SK-N-MC (cell line): ENCODE results near the gene DPYSL4.

Experiments
- DNase-seq: peaks from one replicate; pipeline ENCODE4 v3.0.0-alpha.2; 2011; ENCODE audit warnings: low read depth, low spot score
- H3K27ac ChIP-seq: fragments of 200-600 bp; sonication (generic); 2 replicates; pipeline ENCODE4 v1.5.1; 2016; ENCODE audit warnings: mixed run types
- H3K36me3 ChIP-seq: fragments of 200-600 bp; sonication (generic); 2 replicates; pipeline ENCODE4 v1.6.1; 2017; ENCODE audit warnings: antibody characterized with exemption, low read length, mixed read lengths; ENCODE audit not compliant: insufficient read depth
- H3K4me3 ChIP-seq: fragments of 200-600 bp; sonication (generic); 2 replicates; pipeline ENCODE4 v1.5.1; 2016
- H3K9ac ChIP-seq: fragments of 200-600 bp; sonication (generic); 2 replicates; pipeline ENCODE4 v1.8.0; 2017; ENCODE audit warnings: mixed run types, mixed read lengths; ENCODE audit not compliant: insufficient read length
- H3K9me3 ChIP-seq: fragments of 200-600 bp; sonication (generic); 2 replicates; pipeline ENCODE4 v1.6.1; 2017; ENCODE audit warnings: low read depth, mild to moderate bottlenecking, antibody characterized with exemption, low read length, moderate library complexity, mixed read lengths
- EZH2 ChIP-seq: fragments of 200-600 bp; sonication (generic); IDR thresholded peaks from one replicate; pipeline ENCODE4 v1.6.1; 2017; ENCODE audit warnings: antibody characterized with exemption
- FOXP2 ChIP-seq: optimal IDR thresholded peaks from 2 replicates; pipeline ENCODE3; 2011; ENCODE audit warnings: mild to moderate bottlenecking, moderate library complexity; ENCODE audit not compliant: insufficient read depth; ENCODE audit errors: extremely low read length, control extremely low read depth
- POLR2AphosphoS5 ChIP-seq: IDR thresholded peaks from 2 replicates; pipeline ENCODE4 v1.6.1; 2012; ENCODE audit warnings: mild to moderate bottlenecking, low read depth, low read length, borderline replicate concordance

Gene DPYSL4

DNA sequence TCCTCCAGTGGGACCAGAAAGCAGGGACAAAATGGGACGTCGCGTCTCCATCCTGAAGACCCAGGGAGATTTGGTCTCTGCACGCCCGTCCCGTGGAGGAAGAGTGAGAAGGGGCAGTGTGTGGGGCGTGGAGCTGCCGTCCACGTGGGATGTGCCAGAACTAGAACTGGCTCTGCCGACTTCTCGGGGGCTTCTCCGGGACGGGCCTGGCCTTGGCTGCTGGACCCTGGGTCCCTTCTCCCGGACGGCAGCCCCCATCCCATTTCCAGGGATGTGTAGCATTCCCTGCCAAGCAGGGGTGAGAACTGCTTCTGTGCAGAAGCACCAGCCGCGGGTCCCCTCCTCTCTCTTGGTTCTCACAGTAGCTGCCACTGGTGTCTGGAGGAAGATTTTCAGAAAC lies 18.8 kb upstream of the DPYSL4 start:
- no peak overlapping the region for H3K4me3 ChIP-seq
- no peak for DNase-seq
- no peaks in the 10 kb centered on the region for H3K9me3 ChIP-seq
- H3K27ac ChIP-seq, result no peak overlapping the region
- H3K36me3 ChIP-seq, result no peaks in the 10 kb centered on the region
- no peak for TF ChIP-seq EZH2
- TF ChIP-seq FOXP2, result no peak
- TF ChIP-seq POLR2AphosphoS5, result no peak
- no peak overlapping the region for H3K9ac ChIP-seq

DNA sequence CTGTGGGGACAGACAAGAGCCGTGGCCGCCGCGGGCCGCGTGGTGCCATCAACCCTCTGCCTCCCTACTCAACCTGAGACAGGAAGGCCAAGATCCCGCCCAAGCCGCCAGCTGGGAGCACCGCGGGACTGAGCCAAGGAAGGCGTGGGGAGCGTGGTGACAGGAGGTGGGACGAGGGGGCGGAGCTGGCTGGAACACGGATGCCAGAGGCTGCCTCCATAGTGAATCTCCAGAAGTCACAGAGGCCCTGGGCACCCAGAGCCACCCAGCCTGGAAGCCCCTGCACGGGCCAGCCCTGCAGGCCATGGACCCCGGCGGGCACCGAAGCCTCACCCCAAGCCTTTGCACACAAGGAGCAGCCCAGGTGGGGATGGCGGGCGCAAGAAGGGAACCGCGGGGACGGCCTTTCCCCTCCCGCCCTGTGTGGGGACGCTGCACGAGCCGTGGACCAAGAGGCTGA lies 18.1 kb upstream of the DPYSL4 start:
- no peak for TF ChIP-seq POLR2AphosphoS5
- TF ChIP-seq EZH2, result no peak
- no peak for TF ChIP-seq FOXP2
- Histone ChIP-seq H3K9me3 (no peaks in the 10 kb centered on the region), H3K9ac (no peak overlapping the region), H3K4me3 (no peak overlapping the region), H3K36me3 (no peaks in the 10 kb centered on the region), H3K27ac (no peak overlapping the region)
- no peak for DNase-seq

DNA sequence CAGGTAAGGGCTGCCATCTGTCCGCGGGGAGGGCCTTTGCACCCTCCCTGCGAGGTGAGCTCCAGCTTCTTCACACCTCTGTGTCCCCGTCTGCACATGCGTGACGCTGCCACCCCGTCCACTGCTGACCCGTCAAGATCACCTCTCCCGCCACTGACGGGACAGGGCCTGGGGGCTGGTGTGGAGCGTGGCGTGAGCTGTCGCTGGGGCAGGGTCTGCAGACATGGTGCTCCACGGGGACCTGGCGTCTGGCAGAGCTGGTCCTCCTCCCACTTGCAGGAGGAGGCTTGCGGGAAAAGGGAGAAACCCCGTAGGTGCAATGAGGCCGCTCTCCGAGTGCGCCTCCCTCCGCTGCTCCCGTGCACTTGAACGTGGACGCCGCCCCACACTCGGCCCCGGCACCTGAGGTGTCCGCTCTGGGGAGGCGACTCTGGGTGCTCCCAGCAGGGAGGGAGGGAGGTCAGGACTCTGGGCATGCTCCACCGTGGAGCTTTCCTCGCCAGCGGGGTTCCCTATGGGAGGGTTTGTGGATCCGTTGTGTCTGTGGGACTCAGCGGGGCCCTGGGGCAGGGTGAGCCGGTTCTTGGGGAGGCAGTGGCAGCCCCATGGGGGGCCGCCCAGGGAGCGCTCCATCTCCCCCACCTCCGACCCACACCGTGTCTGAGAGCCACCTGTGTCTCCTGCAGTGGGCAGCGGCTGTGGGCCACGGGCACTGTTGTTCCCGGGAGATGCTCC lies 17.6 kb upstream of the DPYSL4 start:
- DNase-seq, result no peak
- no peaks in the 10 kb centered on the region for H3K9me3 ChIP-seq
- TF ChIP-seq FOXP2, result no peak
- no peak for TF ChIP-seq POLR2AphosphoS5
- TF ChIP-seq EZH2, result no peak
- no peak overlapping the region for H3K9ac ChIP-seq
- no peaks in the 10 kb centered on the region for H3K36me3 ChIP-seq
- H3K4me3 ChIP-seq, result no peak overlapping the region
- H3K27ac ChIP-seq, result no peak overlapping the region

DNA sequence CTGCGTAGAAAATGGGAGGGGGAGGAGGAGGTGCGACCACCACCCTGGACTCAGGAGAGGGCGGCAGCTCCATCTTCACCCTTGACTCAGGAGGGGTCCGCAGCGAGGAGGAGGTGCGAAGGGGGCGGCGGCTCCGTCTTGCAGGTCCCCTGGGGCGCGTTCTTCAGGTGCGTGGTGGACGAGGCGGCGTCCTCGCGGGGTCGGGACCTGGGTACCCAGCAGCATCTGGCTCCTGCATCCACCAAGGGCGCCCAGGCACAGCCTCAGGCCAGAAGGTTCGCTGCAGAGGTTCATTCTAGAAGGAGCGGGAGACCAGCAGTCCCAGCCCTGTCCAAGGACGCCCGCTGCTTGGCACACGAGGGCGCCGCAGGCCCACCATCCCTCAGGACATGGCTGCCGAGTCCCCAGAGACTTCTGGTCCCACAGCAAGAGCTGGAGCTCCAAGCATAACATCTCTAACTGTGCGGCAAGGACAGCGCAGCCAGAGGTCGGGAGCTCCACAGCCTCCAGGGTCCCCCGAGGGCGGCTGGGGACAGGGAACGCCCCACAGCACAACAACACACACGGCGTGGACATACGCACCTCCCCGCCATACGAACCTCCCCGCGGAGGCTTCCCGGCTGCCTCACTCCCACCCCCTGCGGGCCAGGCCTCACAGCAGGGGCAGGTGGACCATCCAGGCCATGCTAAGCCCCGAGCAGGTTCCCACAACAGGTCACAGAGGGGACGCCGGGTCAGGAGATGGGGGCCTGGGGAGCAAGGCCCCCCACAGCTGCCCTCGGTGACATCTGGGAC lies 16.8 kb upstream of the DPYSL4 start:
- no peak overlapping the region for H3K4me3 ChIP-seq
- H3K36me3 ChIP-seq, result no peaks in the 10 kb centered on the region
- H3K27ac ChIP-seq, result no peak overlapping the region
- TF ChIP-seq FOXP2, result no peak
- no peak overlapping the region for H3K9ac ChIP-seq
- H3K9me3 ChIP-seq, result no peaks in the 10 kb centered on the region
- no peak for DNase-seq

DNA sequence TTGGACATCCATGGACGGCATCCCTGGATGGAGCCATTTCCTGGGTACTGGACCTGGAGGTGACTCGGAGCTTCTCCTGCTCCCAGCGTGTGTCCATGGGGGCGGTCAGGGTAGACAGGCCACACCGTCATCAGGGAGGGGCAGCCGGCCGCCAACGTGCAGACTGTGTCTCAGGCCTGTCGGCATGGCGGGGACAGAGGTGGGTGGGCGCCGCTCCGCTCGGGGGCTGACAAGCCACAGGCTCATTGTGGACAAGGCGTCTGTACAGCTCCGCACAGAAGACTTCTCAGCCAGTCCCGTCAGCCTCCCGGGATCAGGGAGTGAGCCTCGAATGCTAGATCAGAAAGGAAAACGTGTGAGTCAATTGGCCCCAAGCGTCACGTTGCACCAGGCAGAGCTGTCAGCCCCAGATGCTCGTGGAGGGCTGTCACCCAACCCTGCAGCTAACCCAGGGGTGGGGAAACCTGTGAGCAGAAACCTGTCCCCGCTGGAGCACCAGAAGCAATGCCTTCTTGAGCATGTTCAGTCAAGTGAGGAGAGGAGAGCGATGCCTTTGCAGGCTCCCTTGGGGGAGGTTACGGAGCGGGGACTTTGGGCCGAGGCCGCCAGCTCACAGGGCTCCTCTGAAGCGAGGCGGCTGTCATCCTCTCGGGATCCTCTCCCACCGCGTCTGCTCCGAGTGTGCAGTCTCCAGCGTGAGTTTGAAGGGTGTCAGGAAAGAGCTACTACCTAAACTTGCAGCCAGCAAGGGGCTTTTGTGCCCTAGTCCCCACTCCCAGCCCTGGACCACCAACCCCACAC lies 16.0 kb upstream of the DPYSL4 start:
- DNase-seq, result no peak
- Histone ChIP-seq H3K36me3 (no peaks in the 10 kb centered on the region), H3K9ac (no peak overlapping the region), H3K9me3 (no peaks in the 10 kb centered on the region), H3K27ac (no peak overlapping the region), H3K4me3 (no peak overlapping the region)
- TF ChIP-seq EZH2 (no peak), FOXP2 (no peak), POLR2AphosphoS5 (no peak)

DNA sequence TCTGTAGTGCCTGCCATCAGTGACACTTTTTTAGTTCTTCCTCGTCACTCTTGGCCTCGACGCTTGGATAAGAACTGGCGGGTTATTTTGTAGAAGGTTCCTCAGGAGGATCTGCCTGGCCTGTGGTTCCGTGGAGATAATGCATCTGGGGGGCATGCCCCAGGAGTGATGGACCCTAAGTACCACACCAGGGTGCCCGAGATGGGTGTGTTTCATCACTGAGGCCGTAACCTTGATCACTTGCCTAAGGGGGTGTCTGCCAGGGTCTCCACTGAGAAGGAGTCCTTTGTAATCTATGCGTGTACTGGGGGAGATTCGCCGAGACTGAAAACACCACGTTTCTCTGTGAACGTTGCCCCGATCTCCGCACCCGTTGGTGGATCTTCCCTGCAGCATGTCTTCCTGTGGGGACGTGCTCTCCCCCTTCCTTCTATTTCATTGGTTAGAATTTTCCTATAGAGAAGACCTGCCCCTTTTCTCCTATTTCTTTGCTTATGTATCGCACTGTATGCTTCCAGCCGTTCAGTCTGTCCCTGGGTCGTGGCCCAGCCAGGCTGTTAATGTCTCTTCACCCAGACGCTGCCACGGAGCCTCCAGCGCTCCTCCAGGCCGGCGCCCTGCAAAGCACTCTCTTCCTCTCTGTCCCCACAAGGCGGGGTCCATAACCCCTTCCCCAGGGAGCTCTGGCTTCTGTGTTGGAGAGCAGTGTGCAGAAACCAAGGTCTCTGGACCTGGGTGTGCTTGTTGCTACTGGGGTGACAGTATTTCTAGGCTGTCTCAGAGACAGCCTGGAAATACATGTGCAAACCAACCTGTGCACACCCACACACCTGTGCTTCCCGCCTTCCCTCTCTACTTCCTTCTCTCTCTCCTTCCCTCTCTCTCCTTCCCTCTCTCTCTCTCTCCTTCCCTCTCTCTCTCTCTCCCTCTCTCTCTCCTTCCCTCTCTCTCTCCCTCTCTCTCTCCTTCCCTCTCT lies 14.4 kb upstream of the DPYSL4 start:
- TF ChIP-seq EZH2, result no peak
- no peak for TF ChIP-seq FOXP2
- no peak for TF ChIP-seq POLR2AphosphoS5
- no peak overlapping the region for H3K9ac ChIP-seq
- DNase-seq, result no peak
- H3K27ac ChIP-seq, result no peak overlapping the region
- no peaks in the 10 kb centered on the region for H3K9me3 ChIP-seq
- no peaks in the 10 kb centered on the region for H3K36me3 ChIP-seq
- no peak overlapping the region for H3K4me3 ChIP-seq

DNA sequence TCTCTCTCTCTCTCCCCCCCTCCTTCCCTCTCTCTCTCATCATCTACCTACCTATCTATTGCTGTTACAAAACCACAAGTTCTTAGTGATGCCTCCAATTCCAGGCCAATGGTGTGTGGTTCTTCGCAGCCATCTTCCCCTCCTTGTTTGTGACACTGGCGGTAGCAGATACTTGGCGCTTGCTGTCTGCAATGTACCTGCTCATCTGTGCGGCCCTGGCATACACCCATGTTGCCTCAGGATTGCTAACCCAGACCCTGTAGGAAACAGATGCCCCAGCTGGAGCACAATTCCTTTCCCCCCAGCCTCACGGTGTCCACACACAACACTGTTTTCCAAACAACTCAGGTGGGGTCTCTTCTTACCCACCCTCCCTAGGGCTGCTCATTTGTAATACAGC lies 13.6 kb upstream of the DPYSL4 start:
- no peaks in the 10 kb centered on the region for H3K9me3 ChIP-seq
- H3K4me3 ChIP-seq, result no peak overlapping the region
- DNase-seq, result no peak
- no peaks in the 10 kb centered on the region for H3K36me3 ChIP-seq
- H3K27ac ChIP-seq, result no peak overlapping the region
- TF ChIP-seq FOXP2, result no peak
- TF ChIP-seq EZH2, result no peak
- no peak for TF ChIP-seq POLR2AphosphoS5
- no peak overlapping the region for H3K9ac ChIP-seq
